ENCODE data around the gene CPED1.

Gene CPED1

DNA sequence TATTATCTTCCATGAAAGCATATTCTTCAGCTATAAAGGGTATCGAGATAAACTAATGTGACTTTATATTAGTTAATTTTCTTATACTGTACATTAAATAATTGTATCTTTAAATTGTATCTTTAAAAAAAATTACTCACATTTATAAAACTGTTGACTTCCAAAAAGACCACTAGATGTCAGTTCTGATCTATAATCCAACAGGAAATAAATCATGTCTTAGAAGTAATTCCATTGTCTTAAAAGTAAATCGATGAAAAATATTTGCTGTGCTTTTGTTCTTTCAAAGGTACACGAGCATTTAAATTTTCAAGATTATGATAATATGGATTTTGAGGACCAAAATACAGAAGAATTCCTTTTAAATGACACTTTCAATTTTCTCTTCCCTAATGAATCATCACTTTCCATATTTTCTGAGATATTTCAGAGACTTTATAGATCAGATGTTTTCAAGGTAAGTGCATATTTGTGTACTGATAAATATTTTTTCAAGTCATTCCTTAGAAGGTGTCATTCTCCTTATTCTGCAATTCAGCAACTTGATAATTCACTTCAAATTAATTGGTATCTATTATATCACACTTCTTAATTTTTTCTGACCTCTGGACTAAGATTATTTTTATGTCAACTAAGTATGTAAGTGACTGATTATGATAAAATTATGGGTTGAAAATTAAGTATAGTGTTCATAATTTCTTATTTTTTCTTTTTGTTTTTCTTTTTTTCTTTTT, 138.5 kb downstream of the CPED1 start:
- TF ChIP-seq SIN3A (IDR thresholded peaks at IDR 0.05; ENCODE audit: borderline replicate concordance, insufficient read depth, low read length): no peak
- TF ChIP-seq FOXP2 (optimal IDR thresholded peaks at IDR 0.05; ENCODE audit: borderline replicate concordance, extremely low read depth, extremely low read length, insufficient read depth): no peak
- no peak for TF ChIP-seq POLR2AphosphoS5 (IDR thresholded peaks at IDR 0.05; ENCODE audit: low read depth, low read length)
- TF ChIP-seq TAF1 (IDR thresholded peaks at IDR 0.05; ENCODE audit: borderline replicate concordance, insufficient read depth, low read length): no peak
- TF ChIP-seq, protein P1, sequence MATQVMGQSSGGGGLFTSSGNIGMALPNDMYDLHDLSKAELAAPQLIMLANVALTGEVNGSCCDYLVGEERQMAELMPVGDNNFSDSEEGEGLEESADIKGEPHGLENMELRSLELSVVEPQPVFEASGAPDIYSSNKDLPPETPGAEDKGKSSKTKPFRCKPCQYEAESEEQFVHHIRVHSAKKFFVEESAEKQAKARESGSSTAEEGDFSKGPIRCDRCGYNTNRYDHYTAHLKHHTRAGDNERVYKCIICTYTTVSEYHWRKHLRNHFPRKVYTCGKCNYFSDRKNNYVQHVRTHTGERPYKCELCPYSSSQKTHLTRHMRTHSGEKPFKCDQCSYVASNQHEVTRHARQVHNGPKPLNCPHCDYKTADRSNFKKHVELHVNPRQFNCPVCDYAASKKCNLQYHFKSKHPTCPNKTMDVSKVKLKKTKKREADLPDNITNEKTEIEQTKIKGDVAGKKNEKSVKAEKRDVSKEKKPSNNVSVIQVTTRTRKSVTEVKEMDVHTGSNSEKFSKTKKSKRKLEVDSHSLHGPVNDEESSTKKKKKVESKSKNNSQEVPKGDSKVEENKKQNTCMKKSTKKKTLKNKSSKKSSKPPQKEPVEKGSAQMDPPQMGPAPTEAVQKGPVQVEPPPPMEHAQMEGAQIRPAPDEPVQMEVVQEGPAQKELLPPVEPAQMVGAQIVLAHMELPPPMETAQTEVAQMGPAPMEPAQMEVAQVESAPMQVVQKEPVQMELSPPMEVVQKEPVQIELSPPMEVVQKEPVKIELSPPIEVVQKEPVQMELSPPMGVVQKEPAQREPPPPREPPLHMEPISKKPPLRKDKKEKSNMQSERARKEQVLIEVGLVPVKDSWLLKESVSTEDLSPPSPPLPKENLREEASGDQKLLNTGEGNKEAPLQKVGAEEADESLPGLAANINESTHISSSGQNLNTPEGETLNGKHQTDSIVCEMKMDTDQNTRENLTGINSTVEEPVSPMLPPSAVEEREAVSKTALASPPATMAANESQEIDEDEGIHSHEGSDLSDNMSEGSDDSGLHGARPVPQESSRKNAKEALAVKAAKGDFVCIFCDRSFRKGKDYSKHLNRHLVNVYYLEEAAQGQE (IDR thresholded peaks at IDR 0.05; ENCODE audit: insufficient read depth in 1 of 2, low read depth in 2 of 2, low read length in 2 of 2): no peak

DNA sequence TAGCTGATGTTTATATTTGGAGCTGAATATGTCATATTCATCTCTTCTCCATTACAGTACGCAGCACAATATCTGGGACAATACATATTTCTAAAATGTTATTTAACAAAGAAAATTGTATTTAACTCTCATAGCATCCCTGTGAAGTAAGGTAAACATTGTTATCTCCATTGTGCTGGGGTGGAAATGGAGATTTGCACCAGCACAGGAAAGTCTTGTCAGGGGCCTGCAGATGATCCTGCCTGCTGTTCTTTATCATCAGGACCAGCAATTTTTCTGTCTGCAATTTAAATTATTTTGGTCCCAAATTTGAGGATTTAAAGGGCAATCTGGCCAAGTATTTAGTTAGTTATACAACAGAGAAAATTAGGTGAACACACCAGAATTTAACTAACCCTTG, 144.4 kb downstream of the CPED1 start:
- TF ChIP-seq FOXP2 (optimal IDR thresholded peaks at IDR 0.05; ENCODE audit: borderline replicate concordance, extremely low read depth, extremely low read length, insufficient read depth) (no peak), POLR2AphosphoS5 (IDR thresholded peaks at IDR 0.05; ENCODE audit: low read depth, low read length) (no peak), TAF1 (IDR thresholded peaks at IDR 0.05; ENCODE audit: borderline replicate concordance, insufficient read depth, low read length) (no peak), SIN3A (IDR thresholded peaks at IDR 0.05; ENCODE audit: borderline replicate concordance, insufficient read depth, low read length) (no peak)
- TF ChIP-seq, protein P1 (IDR thresholded peaks at IDR 0.05; ENCODE audit: insufficient read depth in 1 of 2, low read depth in 2 of 2, low read length in 2 of 2): no peak

DNA sequence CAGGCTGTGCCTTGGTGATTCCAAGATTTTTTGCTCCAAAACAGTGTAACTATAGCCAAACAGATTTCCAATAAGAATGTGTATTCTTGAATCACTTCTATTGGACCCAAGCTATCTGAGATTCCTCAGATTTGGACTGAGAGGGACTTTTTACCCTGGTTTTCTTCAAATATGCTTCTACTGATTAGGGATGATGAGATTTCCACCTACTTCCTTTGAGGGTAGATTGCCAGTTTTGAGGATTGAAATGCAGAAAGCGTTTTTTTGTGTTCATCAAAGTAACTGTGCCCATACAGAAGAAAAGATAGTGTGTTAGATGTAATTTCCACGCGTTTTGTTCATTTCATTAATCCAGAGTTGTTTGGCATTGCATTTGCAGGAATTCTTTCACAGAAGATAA, 144.9 kb downstream of the CPED1 start:
- TF ChIP-seq TAF1 (IDR thresholded peaks at IDR 0.05; ENCODE audit: borderline replicate concordance, insufficient read depth, low read length) (no peak), POLR2AphosphoS5 (IDR thresholded peaks at IDR 0.05; ENCODE audit: low read depth, low read length) (no peak), SIN3A (IDR thresholded peaks at IDR 0.05; ENCODE audit: borderline replicate concordance, insufficient read depth, low read length) (no peak), FOXP2 (optimal IDR thresholded peaks at IDR 0.05; ENCODE audit: borderline replicate concordance, extremely low read depth, extremely low read length, insufficient read depth) (no peak)
- TF ChIP-seq, protein P1 (IDR thresholded peaks at IDR 0.05; ENCODE audit: insufficient read depth in 1 of 2, low read depth in 2 of 2, low read length in 2 of 2): no peak

DNA sequence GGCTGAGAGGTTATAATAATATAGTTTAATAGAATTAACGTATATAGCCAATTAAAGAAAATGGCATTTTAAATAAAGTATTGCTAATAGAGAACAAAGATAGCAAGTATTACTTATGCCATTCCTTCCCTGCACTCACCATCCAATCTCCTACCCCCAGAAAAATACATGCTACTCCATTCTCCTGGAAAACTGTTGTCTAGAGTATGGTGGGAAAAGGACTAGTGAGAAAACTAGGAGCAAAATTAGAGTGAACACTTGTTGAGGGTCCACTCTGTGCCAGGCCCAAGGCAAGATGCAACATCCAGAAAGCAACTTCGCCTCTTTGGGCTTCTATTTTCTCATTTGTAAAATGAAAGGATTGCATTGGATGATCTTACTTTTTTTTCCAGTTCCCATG, 149.1 kb downstream of the CPED1 start:
- TF ChIP-seq, protein P1 (IDR thresholded peaks at IDR 0.05; ENCODE audit: insufficient read depth in 1 of 2, low read depth in 2 of 2, low read length in 2 of 2): no peak
- TF ChIP-seq POLR2AphosphoS5 (IDR thresholded peaks at IDR 0.05; ENCODE audit: low read depth, low read length) (no peak), TAF1 (IDR thresholded peaks at IDR 0.05; ENCODE audit: borderline replicate concordance, insufficient read depth, low read length) (no peak), SIN3A (IDR thresholded peaks at IDR 0.05; ENCODE audit: borderline replicate concordance, insufficient read depth, low read length) (no peak), FOXP2 (optimal IDR thresholded peaks at IDR 0.05; ENCODE audit: borderline replicate concordance, extremely low read depth, extremely low read length, insufficient read depth) (no peak)
